Stimulated activated CD4-positive, alpha-beta T cell treated with anti-CD3 and anti-CD28 coated beads, Interleukin-15, amount 100 ng/mL, for 1 hour (primary cell): ENCODE measurements around the gene GABBR2.

ENCODE experiments used
- DNase-seq, 2 donors: peaks; one replicate each; pipeline ENCODE4 v3.0.0-alpha.2; 2020; ENCODE audit warnings: low read depth in 1 of 2, low spot score in 1 of 2

GABBR2 gene

DNA sequence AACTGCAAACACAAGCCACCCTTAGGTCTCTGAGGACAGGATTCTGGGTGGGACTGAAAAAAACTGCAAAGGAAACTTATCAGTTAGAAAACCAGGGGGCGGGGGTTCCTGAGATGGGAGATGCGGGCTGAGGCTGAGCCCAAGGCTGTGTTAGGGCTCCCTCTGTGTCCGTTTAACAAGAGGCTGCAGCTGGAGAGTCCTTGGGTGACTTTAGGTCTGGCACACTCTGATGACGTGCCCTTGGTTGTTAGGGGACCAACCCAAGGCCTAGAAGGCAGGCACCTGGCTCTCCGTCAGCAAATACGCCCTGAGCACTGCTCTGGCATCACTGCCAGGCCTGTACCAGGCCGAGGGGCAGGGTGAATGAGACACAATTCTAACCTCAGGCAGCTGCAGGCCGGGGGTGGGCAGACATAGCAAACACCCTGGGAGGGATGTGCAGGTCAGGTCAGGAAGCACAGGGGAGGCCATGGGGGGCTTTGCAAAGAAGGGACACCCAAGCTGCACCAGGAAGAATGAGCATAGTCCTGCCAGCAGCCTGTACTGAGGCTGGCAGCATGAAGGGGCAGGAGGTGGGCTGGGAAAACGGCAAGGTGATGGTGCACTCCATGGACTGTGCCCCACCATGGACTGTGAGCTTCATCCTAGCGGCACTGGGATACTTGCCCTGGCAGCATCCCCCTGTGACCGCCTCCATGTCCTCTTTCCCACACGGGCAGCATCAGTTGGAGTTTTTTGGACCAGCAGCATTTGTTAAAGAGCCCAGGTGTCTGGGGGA, 137.9 kb downstream of the GABBR2 start:
- DNase-seq: no peak

DNA sequence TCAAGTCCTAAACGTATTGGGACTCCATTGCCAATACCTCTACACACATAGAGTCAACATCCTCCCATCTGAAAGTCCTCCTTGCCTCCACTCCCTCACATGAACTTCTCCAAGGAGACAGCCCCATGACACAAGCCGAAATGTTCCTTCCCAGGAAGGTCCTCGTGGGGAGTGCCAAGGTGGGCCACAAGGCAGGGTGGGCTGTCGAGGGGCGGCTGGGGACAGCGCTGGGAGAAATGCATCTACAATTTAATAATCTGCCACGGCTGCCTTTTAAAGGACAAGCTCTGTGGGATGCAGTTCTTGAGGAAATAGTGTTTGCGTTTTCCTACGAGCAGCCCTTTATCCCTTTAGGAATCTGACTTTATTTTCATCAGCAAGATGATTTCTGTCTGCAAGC, 138.7 kb downstream of the GABBR2 start:
- no peak for DNase-seq

DNA sequence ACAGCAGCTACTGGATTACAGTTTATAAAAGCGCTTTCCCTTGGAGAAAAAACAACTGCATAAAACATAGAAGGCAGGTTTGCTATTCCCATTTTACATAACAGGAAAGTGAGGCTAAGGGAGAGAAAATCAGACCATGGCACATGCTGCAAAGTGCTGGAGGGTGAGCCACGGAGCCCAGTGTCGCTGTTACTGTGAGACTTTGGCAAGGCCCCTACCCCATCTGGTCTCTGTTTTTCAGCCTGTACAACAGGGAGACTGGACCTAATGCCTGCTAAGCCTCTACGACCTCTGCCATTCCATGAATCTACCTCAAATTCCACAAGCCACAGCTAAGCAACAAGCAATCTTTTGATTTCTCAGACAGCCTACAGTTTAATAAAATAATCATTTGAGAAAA, 139.2 kb downstream of the GABBR2 start:
- DNase-seq: no peak

DNA sequence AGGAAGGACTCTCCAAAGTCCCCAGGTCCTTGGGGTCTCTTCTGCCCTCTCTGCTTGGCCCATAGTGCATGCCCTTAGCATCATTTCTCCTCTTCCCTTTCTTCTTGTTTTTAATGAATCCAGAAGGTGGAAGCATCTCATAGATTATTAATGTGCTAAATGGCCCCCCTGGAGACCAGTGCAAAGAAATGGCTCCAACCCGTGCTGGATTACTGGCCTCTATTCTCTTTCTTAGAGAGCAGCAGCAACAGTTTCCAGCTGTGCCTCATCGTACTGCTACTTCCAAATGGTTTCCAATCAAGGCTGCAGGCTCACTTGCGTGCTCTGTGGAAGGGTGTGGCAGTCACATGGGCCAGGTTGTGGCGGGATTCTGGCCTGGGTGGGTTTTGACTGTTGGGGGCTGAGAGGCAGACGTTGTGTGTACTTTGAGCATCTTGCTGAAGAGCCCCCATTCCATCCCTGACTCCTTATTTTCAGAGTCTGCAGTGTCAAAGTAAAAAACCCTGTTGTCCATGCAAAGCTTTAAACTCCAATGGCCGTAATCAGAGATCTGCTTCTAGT, 139.7 kb downstream of the GABBR2 start:
- DNase-seq: no peak

DNA sequence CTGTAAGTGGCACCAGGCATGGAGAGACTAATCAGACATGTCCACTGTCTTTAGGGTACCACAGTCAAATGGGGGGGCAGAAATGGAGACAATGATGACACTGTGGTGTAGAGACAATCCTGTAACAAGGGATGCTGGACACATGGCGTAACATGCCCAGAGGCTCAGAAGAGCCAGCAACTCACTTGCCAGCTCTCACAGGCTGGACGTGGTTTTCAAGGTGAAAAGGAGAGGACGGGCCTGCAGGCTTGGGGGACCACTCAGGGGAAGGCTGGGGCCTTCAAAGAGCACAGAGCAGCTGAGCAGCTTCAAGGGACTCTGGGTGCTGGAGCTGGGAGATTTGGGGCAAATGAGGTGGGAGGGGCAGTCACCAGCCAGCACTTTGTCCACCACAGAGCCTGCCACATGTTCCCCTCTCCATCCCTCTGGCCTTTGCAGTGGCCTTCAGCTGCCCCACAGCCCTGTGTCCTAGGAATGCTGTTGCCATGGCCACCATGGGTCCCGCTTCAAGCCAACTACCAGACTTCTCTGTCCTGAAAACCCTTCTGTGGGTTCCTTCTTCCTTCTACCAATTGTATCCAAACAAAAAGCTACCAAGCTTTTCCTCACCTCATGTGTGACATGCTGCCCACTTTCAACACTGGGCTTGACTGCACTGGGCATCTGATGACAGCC, 140.4 kb downstream of the GABBR2 start:
- no peak for DNase-seq

DNA sequence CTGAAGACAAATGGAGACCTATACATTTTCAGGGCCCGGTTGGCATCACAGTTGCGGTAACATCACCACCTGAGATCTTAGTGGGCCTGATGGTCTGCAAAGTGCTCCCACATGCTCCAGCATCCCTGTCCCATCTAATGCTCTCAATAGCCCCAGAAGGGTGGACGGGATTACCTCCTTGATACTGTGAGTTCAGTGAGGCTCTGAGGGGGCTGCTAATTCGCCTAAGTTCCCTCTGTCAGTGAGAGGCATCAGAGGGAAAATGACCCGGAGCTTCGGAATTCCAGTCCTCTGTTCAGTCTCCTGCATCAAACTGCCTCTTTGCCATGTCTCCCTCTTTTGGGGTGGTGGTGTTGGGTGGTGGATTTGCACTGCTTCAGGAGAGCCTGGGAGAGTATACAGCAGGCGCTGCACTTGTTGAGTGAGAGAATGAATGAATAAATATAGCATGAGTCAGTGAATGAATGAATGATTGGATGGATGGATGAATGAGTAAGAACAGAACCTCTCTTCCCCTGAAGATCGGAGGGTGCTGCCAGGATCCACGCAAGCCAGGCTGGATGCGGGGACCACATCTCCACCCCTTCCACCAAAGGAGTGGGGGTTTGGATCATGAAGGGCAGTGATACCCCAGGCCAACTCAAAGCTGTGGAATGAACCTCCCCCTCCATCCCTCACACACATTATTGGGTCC, 141.0 kb downstream of the GABBR2 start:
- no peak for DNase-seq

DNA sequence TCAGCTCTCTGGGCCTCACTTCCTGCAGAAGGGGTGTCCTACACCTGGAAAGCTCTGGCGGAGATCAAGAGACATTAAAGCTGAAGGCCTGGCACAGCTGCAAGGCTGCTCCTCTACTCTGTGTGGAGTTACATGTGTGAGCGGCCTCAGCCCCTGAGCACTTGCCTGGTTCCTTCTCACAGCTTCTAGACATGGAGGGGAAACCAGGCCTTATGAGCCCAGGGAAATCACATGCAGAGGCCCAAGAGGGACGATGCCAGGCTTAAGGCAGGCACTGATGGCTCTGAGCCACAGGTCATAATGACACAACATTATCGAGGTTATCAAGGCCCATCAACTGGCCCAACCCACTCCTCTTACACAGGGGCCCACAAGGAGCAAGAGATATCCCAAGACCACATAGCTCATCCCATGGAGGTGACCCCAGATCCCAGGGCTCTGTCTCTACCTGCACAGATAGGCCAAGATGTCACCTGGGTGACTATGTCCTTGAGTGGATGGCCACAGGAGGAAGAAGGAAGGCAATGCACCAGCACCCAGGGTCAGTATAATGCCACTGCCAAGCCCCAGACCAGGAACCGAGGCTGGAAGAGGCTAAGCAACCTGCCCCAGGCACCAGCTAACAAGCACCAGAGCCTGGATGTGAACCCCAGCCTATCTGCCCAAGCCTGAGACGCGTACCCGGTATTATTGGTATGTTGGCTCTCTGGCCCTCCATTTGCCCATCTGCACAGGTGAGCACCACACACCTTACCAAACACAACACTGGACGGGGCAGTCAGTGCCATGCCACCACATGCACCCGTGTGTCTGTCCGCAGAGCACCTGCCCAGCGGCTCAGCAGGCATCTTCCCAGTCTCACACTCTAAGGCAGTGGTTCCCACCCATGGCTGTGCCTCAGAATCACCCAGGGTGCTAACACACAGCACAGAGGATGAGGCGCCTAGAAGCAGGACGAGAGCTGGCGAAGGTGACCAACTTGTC, 143.3 kb downstream of the GABBR2 start:
- DNase-seq: no peak

DNA sequence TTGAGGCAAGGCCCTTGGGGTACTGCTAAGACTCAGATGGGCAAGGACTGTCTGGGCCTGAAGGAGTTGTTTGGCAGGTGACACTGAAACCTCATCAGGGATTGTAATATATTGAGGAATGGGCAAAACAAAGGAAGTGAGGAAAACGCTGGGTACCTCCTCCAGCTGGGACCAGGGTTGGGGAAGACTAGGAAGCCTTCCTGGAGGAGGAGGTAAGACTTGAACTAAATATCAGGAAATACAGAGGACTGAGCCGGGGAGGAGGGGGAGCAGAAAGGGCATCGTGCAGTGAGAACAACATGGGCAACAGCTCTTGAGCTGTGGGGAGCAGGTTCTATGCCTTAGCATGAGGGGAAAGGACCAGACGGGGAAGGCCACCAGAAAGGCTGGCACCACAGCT, 144.0 kb downstream of the GABBR2 start:
- DNase-seq: no peak

DNA sequence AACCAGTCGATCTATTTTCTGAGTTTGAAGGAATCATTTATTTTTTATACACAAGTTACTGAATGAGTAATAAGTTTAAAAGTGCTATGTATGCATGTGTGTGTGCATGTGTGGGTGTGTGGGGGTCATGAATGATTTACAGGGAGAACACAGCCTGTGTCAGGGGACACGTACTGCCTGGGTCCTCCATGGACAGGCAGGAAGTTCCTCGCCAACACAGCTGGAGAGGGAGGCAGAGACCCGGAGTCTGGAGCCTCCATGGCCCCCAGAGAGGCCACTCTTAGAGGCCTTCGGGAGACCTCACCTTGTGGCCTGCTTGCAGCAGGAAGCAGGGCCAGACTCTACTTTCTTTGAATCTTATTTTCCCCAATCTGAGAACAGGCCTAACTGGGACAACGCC, 144.7 kb downstream of the GABBR2 start:
- DNase-seq: no peak

DNA sequence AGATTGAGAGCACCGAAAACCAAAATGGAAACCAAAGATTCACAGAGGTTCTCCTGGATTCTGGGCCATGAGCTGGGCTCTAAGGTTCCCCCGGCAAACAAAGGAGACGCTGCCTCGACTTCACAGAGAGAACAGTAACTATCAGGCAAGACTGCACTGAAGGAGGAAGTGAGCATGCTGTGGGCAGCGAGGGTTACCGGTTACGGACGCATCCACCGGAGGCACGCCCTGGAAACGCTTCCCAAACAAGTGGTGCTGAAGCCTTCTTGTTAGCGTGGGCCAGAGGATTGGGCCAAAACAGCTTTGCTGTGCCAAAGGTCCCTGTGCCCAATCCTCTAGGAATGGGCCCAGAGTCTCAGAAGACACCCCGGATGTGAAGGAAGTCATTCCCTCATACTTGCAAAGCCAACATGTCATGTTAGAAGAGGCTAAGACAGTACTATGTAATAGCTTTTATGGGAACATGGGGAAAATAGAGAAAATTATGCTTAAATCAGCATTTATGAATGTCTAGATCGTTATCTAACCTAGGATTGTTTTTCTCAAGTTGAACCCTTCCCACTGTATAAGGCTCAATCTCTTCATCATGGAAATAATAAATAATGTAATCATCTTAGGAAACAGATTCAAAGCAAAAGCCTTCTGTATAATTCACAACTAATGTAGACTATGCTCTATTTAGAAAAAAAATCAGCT, 145.4 kb downstream of the GABBR2 start:
- no peak for DNase-seq

DNA sequence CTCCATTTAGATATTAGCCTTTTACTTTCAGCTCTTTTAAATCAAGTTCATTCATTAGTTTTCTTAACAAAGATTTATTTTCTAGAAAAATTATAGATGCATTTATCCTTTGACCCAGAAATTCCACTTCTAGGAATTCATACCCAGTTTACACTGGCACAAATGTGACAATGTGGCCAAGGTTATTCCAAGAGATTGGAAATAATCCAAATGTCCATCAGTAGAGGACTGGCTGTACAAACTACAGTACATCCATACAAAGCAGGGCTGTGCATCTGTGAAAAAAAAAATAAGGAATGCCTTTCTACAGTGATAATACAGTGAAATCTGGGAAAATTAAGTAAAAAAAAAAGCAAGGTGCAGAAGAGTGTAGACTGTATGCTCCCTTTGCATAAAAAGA, 149.2 kb downstream of the GABBR2 start:
- DNase-seq: no peak

DNA sequence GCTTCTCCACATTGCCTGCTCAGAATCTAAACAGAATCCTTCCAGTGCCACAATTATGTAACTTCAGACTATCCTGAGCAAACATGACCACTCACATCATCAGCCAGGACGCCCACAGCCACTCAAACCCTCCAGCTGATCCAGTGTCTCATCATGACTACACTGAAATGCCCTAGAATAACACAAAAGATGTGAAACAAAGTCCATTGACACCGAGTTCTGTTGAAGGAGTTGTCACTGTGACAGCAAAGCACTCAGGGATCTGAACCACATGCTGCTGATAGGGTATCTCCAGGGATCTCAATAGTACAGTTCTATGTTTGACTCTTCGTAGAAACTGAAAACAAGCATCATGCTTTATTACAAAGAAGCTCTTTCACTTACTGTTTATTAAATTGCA, 150.2 kb downstream of the GABBR2 start:
- DNase-seq: no peak

DNA sequence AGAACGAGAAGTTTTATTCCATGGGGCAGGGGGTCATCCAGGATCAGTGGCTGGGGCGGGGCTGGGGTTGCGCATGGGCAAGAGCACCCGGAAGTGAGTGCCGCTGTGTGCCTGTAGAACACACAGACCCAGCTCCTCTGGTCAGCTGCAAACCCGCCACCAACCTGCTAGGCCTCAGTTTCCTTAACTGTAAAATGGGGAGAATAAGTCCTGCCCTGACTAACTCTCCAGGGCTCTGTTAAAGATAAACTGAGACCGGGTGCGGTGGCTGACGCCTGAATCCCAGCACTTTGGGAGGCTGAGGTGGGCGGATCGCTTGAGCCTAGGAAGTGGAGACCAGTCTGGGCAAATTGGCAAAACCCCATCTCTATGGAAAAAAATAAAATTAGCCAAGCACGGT, 152.2 kb downstream of the GABBR2 start:
- DNase-seq: no peak

DNA sequence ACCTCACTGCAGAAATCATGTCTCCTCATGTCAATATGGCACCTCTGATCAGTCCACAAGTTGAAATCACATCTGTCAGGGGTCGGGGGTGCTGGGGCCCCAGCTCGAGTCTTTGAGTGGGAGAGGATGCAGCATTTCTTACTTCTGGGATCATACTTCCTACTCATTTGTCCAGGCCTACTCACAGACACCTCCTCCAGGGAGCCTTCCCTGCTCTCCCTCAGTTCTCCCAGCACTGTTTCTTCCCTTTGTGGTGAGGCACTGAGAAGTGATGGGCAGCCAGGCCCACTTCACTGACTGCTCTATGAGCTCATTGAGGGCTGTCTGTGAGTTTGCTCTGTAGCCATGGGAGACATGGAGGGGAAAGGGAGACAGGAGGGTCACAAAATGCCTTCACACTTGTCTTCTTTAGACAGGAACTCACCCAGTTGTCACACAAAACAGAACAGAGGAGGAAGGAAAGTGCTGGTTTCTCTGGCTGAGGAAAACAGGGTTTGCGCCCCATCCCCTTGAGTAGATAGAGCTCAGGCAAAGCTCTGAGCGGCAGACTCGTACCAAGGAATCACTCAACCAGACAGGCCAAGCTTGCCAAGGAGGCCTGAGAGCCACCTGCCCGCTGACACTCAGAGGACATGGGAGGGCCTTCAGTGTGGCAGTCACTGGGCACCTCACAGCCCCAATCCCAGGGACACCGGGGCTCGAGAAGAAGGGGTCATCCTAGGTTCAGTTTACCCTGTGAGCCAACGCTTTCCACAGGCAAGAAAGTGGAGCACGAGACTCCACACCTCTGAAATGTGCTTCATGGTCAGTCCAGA, 152.9 kb downstream of the GABBR2 start:
- no peak for DNase-seq

DNA sequence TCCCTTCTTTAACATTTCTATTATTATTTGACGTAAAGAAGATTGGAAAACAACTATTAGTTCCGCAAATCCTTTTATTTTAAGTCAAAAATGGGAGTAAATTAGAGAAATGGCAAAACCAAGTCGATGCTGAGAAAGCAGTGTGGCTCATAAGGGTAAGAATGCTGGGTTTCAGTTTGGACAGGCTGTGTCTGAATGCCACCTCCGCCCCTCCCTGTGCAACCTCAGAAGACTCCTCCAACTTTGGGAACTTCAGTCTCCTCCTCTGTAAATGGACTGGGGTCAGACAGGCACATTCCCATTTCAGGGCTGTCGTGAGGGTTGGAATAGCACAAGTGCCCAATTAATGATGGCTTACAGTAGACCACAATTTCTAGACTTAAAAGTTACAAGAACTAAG, 154.0 kb downstream of the GABBR2 start:
- no peak for DNase-seq

DNA sequence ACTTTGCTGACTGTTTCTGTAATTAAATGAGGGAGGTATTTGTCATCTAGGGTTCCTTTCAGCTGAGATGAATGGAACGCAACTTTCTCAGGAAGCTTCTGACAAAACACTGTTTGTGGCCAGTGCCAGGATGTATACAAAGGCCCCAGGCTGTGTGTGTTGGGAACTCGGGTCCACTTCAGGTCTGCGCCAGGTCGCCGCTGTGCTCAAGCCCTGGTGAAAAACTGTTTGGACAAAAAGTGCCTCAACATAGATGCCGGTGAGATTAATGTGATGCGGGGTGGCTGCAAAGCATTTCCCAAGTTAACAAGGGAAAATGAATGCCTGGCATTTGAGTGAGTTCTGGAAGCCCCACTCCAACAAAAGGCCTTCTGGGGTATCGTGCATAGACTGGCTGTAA, 156.4 kb downstream of the GABBR2 start:
- no peak for DNase-seq

DNA sequence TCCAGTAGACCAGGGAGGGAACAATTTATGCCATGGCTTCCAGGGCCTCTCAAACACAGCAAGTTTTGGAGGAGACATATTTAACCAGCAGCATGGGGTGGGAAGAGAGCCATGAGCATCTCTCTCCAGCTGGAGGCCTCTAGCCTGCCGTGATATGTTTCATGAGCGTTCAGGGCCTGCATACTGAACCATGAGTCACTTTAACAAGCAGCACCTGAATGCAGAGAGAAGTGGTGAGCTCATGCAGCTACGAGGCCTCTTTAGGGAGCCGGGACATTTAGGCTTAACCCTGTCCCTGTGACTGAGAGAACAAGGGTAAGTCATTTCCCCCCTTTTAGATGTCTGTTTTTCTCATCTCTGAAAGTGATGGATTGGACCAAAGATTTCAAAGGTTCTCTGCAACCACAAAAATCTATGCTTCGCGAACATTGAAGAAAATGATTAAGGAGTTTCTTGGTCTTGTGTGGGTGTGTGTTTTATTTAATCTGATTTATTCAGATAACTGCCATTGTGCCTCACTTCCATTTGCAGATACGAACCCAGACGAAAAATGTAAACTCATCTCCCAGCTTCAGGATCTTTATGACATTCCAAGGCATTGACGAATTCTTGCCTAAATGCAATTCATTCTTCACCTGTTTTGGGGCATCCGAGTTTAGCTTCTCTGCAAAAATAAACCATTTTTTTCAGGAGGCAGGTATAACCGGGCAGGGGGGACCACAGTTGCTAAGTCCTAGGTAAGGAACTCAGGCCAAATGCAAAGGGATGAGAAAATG, 157.0 kb downstream of the GABBR2 start:
- DNase-seq: no peak

DNA sequence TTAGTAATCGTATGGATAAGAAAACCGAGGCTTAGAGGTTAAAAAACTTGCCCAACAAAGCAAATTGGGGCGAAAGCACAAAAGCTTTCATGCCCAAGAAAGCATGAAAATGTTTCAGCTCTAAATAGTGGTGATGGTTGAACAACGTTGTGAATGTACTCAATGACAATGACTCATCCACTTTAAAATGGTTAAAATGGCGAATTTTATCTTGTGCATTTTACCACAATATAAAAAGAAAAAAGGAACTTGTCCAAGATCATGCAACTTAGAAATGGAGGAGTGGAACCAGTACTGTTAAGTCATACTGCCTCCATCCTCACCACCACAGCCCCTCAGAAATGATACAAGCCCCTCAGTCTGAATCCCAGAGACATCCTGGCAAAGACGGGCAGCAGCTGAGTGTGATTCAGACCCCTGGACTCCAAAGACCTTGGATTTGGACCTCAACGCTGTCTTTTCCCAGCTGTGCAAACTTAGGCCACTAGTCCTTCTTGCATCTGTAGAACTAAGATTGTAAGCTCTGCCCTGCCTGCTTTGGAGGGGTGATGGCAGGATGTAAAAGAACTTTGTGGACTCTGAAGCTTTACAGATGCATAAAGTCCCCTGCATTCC, 158.4 kb downstream of the GABBR2 start:
- no peak for DNase-seq
